GM18909 (cell line): ENCODE measurements around the gene C22orf39.

ENCODE experiments used
- ATAC-seq: cut with Tn5 transposase; IDR thresholded peaks from one replicate; pipeline ENCODE4 v1.9.1; 2021; ENCODE audit warnings: mild to moderate bottlenecking; ENCODE audit not compliant: unreplicated experiment, poor library complexity

The C22orf39 gene

GRCh38 chr22:19478045-19478900 lies 30.8 kb upstream of the C22orf39 start:
- no peak for ATAC-seq

- no peak for ATAC-seq
These were observed 30.0 kb upstream of the C22orf39 start for GRCh38 chr22:19477321-19478044.

GRCh38 chr22:19476023-19476422 lies 28.5 kb upstream of the C22orf39 start:
- no peak for ATAC-seq

GRCh38 chr22:19473578-19473977 lies 26.1 kb upstream of the C22orf39 start:
- no peak for ATAC-seq

GRCh38 chr22:19472233-19472632 lies 24.7 kb upstream of the C22orf39 start:
- no peak for ATAC-seq

- no peak for ATAC-seq
These were observed 24.1 kb upstream of the C22orf39 start for GRCh38 chr22:19471572-19471971.

GRCh38 chr22:19470010-19470409 lies 22.5 kb upstream of the C22orf39 start:
- ATAC-seq: no peak

GRCh38 chr22:19469421-19469820 lies 21.9 kb upstream of the C22orf39 start:
- no peak for ATAC-seq

GRCh38 chr22:19467912-19468311 lies 20.4 kb upstream of the C22orf39 start:
- ATAC-seq: no peak

GRCh38 chr22:19466848-19467752 lies 19.6 kb upstream of the C22orf39 start:
- ATAC-seq: no peak

- no peak for ATAC-seq
These were observed 18.7 kb upstream of the C22orf39 start for GRCh38 chr22:19466126-19466716.

- ATAC-seq: no peak
These were observed 17.5 kb upstream of the C22orf39 start for GRCh38 chr22:19464975-19465374.

GRCh38 chr22:19464546-19464945 lies 17.0 kb upstream of the C22orf39 start:
- no peak for ATAC-seq

GRCh38 chr22:19463491-19464469 lies 16.3 kb upstream of the C22orf39 start:
- ATAC-seq: no peak

GRCh38 chr22:19463008-19463407 lies 15.5 kb upstream of the C22orf39 start:
- no peak for ATAC-seq

GRCh38 chr22:19461506-19461905 lies 14.0 kb upstream of the C22orf39 start:
- ATAC-seq: no peak

GRCh38 chr22:19460036-19460435 lies 12.5 kb upstream of the C22orf39 start:
- no peak for ATAC-seq

- ATAC-seq: no peak
These were observed 10.4 kb upstream of the C22orf39 start for GRCh38 chr22:19457828-19458428.

GRCh38 chr22:19456541-19456940 lies 9.0 kb upstream of the C22orf39 start:
- ATAC-seq: no peak
